ENCODE results near the gene HEYL. TPM values are rescaled to one million over a fixed set of nuclear protein-coding genes. Genes with fewer than 3 reads are reported as not detected.
A peak's percentile ranks its signal among the peaks of the same experiment; 100 is the strongest.

Gene HEYL
- total RNA-seq, 4 donors from 2014 or later, result 3.3 to 6.5 (median 5.3) TPM

DNA sequence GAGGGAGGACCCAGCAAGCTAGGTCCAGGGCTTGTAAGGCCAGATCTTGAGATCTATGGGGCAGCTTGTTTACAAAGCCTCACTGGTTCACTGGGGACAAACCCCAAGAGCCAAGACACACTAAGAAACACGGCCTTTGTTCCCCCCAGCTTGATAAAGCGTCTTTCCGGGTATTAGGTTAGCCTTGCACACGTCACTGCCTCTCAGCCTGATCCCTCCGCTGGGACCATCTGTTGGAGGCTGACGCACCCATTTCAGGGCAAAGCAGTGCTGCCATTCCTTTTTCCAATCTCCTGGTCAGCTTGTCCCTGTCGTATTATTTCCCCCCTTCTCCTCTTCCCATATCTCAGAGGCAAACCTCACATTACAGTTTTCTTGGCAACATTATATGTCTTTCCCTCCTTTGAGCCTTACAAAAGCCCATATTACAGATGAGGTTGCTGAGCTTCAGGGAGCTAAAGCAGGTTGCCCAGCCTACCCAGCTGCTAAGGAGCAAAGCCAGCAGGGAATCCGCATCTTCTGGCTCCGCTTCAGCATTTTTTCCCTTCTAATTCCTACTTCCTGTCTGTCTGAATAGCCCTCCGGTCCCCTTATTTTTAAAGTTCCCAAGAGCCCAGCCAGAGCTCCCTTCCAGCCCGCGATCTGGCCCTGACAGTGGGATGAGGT, 4.1 kb downstream of the HEYL start:
- no peak for ATAC-seq (ENCODE audit: low FRiP score)
- TF ChIP-seq, protein P1, sequence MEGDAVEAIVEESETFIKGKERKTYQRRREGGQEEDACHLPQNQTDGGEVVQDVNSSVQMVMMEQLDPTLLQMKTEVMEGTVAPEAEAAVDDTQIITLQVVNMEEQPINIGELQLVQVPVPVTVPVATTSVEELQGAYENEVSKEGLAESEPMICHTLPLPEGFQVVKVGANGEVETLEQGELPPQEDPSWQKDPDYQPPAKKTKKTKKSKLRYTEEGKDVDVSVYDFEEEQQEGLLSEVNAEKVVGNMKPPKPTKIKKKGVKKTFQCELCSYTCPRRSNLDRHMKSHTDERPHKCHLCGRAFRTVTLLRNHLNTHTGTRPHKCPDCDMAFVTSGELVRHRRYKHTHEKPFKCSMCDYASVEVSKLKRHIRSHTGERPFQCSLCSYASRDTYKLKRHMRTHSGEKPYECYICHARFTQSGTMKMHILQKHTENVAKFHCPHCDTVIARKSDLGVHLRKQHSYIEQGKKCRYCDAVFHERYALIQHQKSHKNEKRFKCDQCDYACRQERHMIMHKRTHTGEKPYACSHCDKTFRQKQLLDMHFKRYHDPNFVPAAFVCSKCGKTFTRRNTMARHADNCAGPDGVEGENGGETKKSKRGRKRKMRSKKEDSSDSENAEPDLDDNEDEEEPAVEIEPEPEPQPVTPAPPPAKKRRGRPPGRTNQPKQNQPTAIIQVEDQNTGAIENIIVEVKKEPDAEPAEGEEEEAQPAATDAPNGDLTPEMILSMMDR (IDR thresholded peaks at IDR 0.05), result no peak

DNA sequence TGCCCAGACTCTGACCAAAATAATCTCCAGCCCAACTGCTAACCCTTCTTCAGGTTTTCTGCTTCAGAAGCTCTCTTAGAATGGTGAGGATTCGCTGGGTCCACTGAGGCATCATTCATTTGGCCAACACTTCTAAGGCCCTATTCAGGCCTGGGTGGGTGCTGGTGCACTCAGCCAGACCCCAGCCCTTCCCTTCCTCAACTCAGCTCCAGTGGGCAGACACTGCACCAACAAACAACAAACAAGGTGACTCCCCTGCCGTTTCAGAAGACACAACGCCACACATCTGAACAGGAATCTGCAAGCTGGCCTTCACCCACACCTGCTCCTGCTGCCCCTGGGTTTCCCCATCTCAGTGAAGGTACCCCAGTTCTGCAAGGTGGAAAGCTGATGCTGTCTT, 6.0 kb downstream of the HEYL start:
- DNase-seq (ENCODE audit: low spot score) (no peak), ATAC-seq (ENCODE audit: low FRiP score) (no peak)
- TF ChIP-seq, protein P1 (IDR thresholded peaks at IDR 0.05), result no peak

More for the DNA sequence above, 4.1 kb downstream of the HEYL start:
- DNase-seq (ENCODE audit: low spot score), result no peak

DNA sequence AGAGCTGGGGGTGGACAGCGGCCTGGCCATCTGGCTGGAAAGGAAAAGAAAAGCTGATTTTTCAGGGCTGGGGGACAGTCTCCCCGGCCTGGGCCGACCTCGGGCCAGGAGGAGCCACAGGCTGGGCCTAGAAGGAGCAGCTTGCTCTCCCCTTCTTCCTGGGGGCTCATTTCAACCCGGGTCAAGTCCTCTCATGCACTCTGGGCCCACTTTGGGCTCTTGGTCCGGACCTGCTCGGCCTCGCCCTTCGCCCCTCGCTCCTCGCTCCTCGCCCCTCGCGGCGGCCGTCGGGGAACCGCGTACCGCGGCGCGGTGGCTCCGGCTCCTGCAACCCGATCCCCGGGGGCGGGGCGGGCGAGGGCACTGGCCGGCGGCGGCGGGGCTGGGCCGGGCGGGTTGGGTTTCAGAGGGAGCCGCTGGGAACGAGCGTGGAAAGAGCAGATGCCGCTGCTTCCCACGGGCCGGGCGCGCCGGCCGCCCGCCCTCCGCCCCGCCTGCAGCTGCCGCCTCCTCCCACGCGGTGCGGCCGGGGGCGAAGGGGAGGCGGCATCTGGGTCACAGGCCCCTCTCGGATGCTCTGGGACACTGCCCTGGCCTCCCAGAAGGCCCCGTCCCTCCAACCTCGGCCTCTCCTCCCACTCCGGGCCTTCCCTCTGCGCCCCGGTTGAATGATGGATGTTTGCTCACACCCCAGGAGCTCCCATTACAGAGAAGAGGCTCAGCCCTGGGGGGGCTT, 6.6 kb downstream of the HEYL start:
- ATAC-seq (ENCODE audit: low FRiP score) (peak; percentile 76), DNase-seq (ENCODE audit: low spot score) (no peak)
- TF ChIP-seq, protein P1 (IDR thresholded peaks at IDR 0.05), result no peak

DNA sequence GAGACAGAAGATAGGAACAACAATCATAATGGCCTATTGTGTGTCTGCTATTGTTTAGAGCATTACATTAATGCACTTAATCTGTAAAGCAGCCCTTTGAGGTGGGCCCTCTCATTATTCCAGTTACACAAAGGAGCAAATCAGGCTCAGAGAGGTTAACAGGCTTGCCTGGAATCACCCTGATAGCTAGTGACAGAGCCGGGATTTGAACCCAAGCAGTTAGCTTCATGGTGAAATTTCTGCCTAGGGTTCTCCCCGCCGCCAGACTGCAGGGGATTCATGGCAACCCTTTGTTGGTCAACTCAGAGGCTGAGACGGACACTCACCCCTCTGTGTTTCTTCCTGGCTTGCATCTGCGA, 7.1 kb downstream of the HEYL start:
- TF ChIP-seq, protein P1 (IDR thresholded peaks at IDR 0.05), result no peak
- DNase-seq (ENCODE audit: low spot score), result no peak
- ATAC-seq (ENCODE audit: low FRiP score), result no peak

DNA sequence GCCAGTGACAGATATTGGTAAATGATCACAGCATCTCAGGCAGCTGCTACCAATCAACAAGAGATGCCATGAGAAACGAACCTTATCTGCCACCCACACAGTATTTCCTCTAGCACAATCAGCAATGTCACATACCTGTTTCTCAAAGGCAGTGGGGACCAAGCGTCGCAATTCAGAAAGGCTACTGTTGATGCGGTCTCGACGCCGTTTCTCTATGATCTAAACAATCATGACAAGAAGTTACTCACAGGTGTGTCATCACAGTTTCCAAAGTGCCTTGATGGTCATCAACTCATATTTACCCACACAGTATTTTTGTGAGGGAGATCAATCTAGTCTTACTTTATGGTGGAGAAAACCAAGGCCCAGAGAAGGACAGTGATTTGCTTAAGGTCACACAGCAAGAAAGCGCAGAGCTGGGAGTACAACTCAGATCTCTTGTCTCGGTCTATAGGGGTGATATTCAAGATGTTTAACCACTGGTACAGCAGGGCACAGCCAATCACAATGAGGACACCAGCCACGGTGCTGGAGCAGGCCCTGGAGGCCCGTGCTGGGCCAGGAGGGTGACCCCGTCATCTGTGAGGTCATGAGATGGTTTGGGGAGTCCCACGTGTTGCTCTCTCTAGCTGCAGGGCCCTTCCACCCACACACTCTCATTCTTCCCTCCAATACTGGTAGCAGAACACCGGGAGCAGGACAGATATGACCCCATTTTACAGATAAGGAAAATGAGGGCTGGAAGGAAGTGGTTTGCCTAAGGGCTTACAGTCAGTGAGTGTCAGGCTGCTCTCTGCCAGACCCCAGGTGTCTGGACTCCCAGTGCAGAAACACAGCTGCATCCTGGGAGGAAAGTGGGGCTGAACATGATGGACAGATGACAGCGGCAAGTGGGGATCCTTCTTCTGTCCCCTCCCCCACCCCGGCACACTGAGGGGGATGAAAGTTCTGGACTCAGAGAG, 7.8 kb downstream of the HEYL start:
- ATAC-seq (ENCODE audit: low FRiP score), result no peak
- TF ChIP-seq, protein P1 (IDR thresholded peaks at IDR 0.05), result no peak
- DNase-seq (ENCODE audit: low spot score), result no peak

DNA sequence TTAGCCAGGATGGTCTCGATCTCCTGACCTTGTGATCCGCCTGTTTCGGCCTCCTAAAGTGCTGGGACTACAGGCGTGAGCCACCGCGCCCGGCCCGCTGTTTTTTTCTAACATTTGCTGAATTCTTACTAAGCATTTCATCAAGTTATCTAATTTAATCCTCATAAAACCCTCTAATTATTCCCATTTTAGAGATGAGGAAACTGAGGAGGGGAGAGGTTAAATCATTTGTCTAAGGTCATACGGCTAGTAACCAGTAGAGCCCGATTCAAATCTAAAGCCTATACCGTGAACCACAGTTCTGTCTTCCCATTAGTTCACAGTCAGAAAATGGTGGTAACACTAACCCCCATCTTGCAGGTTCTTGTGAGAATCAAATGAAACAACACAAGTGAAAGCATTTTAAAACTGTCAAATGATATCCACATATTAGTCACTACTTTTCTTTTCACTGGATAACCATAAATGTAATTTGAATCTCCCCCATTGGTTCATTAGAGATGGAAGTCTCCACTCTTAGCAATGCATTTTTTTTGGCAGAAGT, 10.6 kb downstream of the HEYL start:
- TF ChIP-seq, protein P1 (IDR thresholded peaks at IDR 0.05), result no peak
- no peak for ATAC-seq (ENCODE audit: low FRiP score)
- DNase-seq (ENCODE audit: low spot score), result no peak

Measured in omental fat pad (tissue), 4 donors.